H1 (cell line): Measurements from ENCODE around the gene PTCH2. TPM values are rescaled to one million over a fixed set of nuclear protein-coding genes. Genes with fewer than 3 reads are reported as not detected.
"Not testable (repeated sequence)": the region's sequence is repeated elsewhere in the genome, so short reads cannot be mapped to it uniquely, and the experiment has no call there.

Experiments used
- CTCF ChIA-PET: fragments of 300-600 bp; sonication (Branson Sonifier 250); formaldehyde crosslinking; loops from one replicate; lab custom pipeline; 2021; ENCODE audit not compliant: partially characterized antibody; lab: Charles Lee
- POLR2A ChIA-PET: fragments of 300-600 bp; sonication (Branson Sonifier 250); formaldehyde crosslinking; loops from one replicate; lab custom pipeline; 2021; ENCODE audit warnings: inconsistent platforms; ENCODE audit not compliant: partially characterized antibody; lab: Charles Lee
- DNase-seq, 2 experiments: peaks; one replicate each; pipeline versions ENCODE4 v3.0.0 to v3.0.0-alpha.2; 2010 to 2022; ENCODE audit warnings: low spot score in 2 of 2, low read depth in 1 of 2, mixed read lengths in 1 of 2
- FAIRE-seq: peaks from 2 replicates; lab custom pipeline; 2011; peaks lifted over from hg19 to GRCh38; lab: Jason Lieb, UNC
- H2AFZ ChIP-seq: 2 replicates; pipeline ENCODE4 v1.8.1; 2012; ENCODE audit warnings: low read length, inconsistent platforms
- H2AK5ac ChIP-seq: 2 replicates; pipeline ENCODE4 v1.6.1; 2013; ENCODE audit warnings: low read depth, low read length
- H2BK120ac ChIP-seq: replicated peaks from 2 replicates; pipeline ENCODE3; 2013; ENCODE audit warnings: low read depth, low read length, inconsistent platforms
- H2BK12ac ChIP-seq: 2 replicates; pipeline ENCODE4 v1.6.1; 2013; ENCODE audit warnings: low read depth, low read length
- H2BK15ac ChIP-seq: 2 replicates; pipeline ENCODE4 v1.6.1; 2013; ENCODE audit warnings: low read length
- H2BK20ac ChIP-seq: 2 replicates; pipeline ENCODE4 v1.6.1; 2013; ENCODE audit warnings: low read length
- H2BK5ac ChIP-seq: 2 replicates; pipeline ENCODE4 v1.6.1; 2013; ENCODE audit warnings: low read depth, low read length
- H3K14ac ChIP-seq: 2 replicates; pipeline ENCODE4 v1.6.1; 2013; ENCODE audit warnings: inconsistent platforms; ENCODE audit not compliant: insufficient read length
- H3K18ac ChIP-seq: 2 replicates; pipeline ENCODE4 v1.6.1; 2013; ENCODE audit warnings: low read length; ENCODE audit errors: extremely low read depth
- H3K23ac ChIP-seq: 2 replicates; pipeline ENCODE4 v1.6.1; 2013; ENCODE audit warnings: inconsistent platforms; ENCODE audit not compliant: insufficient read length
- H3K23me2 ChIP-seq: 2 replicates; pipeline ENCODE4 v1.6.1; 2013; ENCODE audit warnings: low read depth, low read length
- H3K27ac ChIP-seq: 2 replicates; pipeline ENCODE4 v1.6.1; 2011; ENCODE audit warnings: low read depth, low read length, inconsistent platforms
- H3K27me3 ChIP-seq, 4 experiments: replicated peaks in 1 of 4; 1 replicate in 1 of 4; 2 replicates in 3 of 4; pipeline versions ENCODE4 v1.6.1 to v1.8.1; 2011 to 2013; ENCODE audit warnings: low read length in 3 of 4, mild to moderate bottlenecking in 3 of 4, inconsistent platforms in 2 of 4, mixed read lengths in 2 of 4, moderate library complexity in 1 of 4; ENCODE audit not compliant: control insufficient read depth in 3 of 4, insufficient read depth in 3 of 4; ENCODE audit errors: extremely low read depth in 1 of 4
- H3K36me3 ChIP-seq, 4 experiments: 2 replicates each; pipeline versions ENCODE4 v1.6.1 to v1.8.1; 2011 to 2013; ENCODE audit warnings: mild to moderate bottlenecking in 4 of 4, low read length in 3 of 4, moderate library complexity in 2 of 4, control low read depth in 1 of 4, inconsistent platforms in 1 of 4; ENCODE audit not compliant: insufficient read depth in 4 of 4, control insufficient read depth in 2 of 4
- H3K4ac ChIP-seq: replicated peaks from 2 replicates; pipeline ENCODE3; 2013; ENCODE audit warnings: low read length, low read depth, mixed read lengths, inconsistent platforms; ENCODE audit not compliant: insufficient read length
- H3K4me1 ChIP-seq, 4 experiments: replicated peaks in 1 of 4; 1 replicate in 1 of 4; 2 replicates in 3 of 4; pipeline versions ENCODE4 v1.6.1 to v1.8.1; 2011 to 2013; ENCODE audit warnings: low read length in 3 of 4, inconsistent platforms in 2 of 4, mixed read lengths in 1 of 4; ENCODE audit not compliant: insufficient read depth in 4 of 4, control insufficient read depth in 3 of 4
- H3K4me2 ChIP-seq, 2 experiments: 2 replicates each; pipeline versions ENCODE4 v1.6.1 to v1.8.1; 2011 to 2013; ENCODE audit warnings: low read depth in 2 of 2, low read length in 2 of 2, control low read depth in 1 of 2, inconsistent platforms in 1 of 2, mild to moderate bottlenecking in 1 of 2; ENCODE audit not compliant: insufficient read depth in 1 of 2
- H3K4me3 ChIP-seq, 4 experiments: fragments of 200-600, 300-600 bp in 1 of 4; sonication (generic), shearing (Covaris generic), sonication (Bioruptor Twin) in 1 of 4; 2 replicates each; pipeline versions ENCODE4 v1.5.1 to v1.8.1; 2011 to 2016; ENCODE audit warnings: low read length in 4 of 4, low read depth in 3 of 4, control low read depth in 2 of 4, inconsistent platforms in 2 of 4, mild to moderate bottlenecking in 2 of 4, mixed read lengths in 1 of 4, moderate library complexity in 1 of 4; ENCODE audit not compliant: insufficient read depth in 2 of 4; ENCODE audit errors: extremely low read depth in 1 of 4
- H3K56ac ChIP-seq: replicated peaks from 2 replicates; pipeline ENCODE3; 2013; ENCODE audit warnings: low read depth, mild to moderate bottlenecking, mixed read lengths, low read length, inconsistent platforms; ENCODE audit not compliant: insufficient read length
- H3K79me1 ChIP-seq: 2 replicates; pipeline ENCODE4 v1.6.1; 2013; ENCODE audit warnings: low read depth, low read length, control low read depth
- H3K79me2 ChIP-seq, 2 experiments: 2 replicates each; pipeline versions ENCODE4 v1.6.1 to v1.8.1; 2012 to 2013; ENCODE audit warnings: low read length in 2 of 2, mild to moderate bottlenecking in 2 of 2, inconsistent platforms in 1 of 2; ENCODE audit not compliant: insufficient read depth in 2 of 2, control insufficient read depth in 1 of 2
- H3K9ac ChIP-seq, 4 experiments: replicated peaks in 1 of 4; 1 replicate in 1 of 4; 2 replicates in 3 of 4; pipeline versions ENCODE4 v1.6.1 to v1.8.1; 2011 to 2013; ENCODE audit warnings: low read depth in 3 of 4, low read length in 3 of 4, control low read depth in 2 of 4, mild to moderate bottlenecking in 2 of 4, moderate library complexity in 2 of 4, inconsistent platforms in 1 of 4; ENCODE audit errors: extremely low read depth in 1 of 4
- H3K9me3 ChIP-seq, 2 experiments: 2 replicates each; pipeline versions ENCODE4 v1.6.1 to v1.8.1; 2012 to 2013; ENCODE audit warnings: mild to moderate bottlenecking in 2 of 2, moderate library complexity in 2 of 2, control low read depth in 1 of 2, inconsistent platforms in 1 of 2, low read depth in 1 of 2, low read length in 1 of 2, mixed read lengths in 1 of 2; ENCODE audit not compliant: insufficient read depth in 2 of 2
- H4K20me1 ChIP-seq, 2 experiments: replicated peaks in 1 of 2; 2 replicates each; pipeline versions ENCODE3 to v1.8.1; 2011 to 2013; ENCODE audit warnings: inconsistent platforms in 2 of 2, low read length in 2 of 2, mild to moderate bottlenecking in 1 of 2; ENCODE audit not compliant: insufficient read depth in 2 of 2, control insufficient read depth in 1 of 2
- H4K5ac ChIP-seq: 2 replicates; pipeline ENCODE4 v1.6.1; 2013; ENCODE audit warnings: low read length, low read depth, mixed read lengths, inconsistent platforms; ENCODE audit not compliant: insufficient read length
- H4K8ac ChIP-seq: 2 replicates; pipeline ENCODE4 v1.8.0; 2013; ENCODE audit warnings: mild to moderate bottlenecking, moderate library complexity, low read length, inconsistent platforms; ENCODE audit not compliant: insufficient read depth; ENCODE audit errors: extremely low read depth
- H4K91ac ChIP-seq: replicated peaks from 2 replicates; pipeline ENCODE3; 2013; ENCODE audit warnings: low read length, mixed read lengths, inconsistent platforms; ENCODE audit not compliant: insufficient read length
- WGBS, 2 experiments: shearing (Covaris generic) in 1 of 2; methylation state at CpG; one replicate each; pipeline versions ENCODE4 v1.1.6 to v1.1.7; 2013 to 2015; ENCODE audit warnings: low lambda C conversion rate in 2 of 2, mixed read lengths in 2 of 2, inconsistent platforms in 1 of 2, low coverage in 1 of 2, missing lambda C conversion rate in 1 of 2; ENCODE audit not compliant: insufficient replicate concordance in 2 of 2, insufficient coverage in 1 of 2, insufficient read length in 1 of 2; ENCODE audit errors: extremely low coverage in 1 of 2, missing lambda C conversion rate in 1 of 2; 5-methylcytosine and 5-hydroxymethylcytosine counted together
- polyA plus RNA-seq, 7 experiments: library from polyadenylated mRNA; depleted of rRNA in 3 of 7; stranded (reverse) in 5 of 7; unstranded in 2 of 7; fragments of >200 nt in 5 of 7; fragments of 200-250 nt in 2 of 7; gene quantifications; 1 replicate in 5 of 7; 2 replicates in 1 of 7; 4 replicates in 1 of 7; pipeline versions ENCODE4 v1.2.1 to v1.2.3, GENCODE V29; 2011 to 2013; ENCODE audit warnings: missing spikeins in 2 of 7, mixed read lengths in 2 of 7
- total RNA-seq: library from RNA; stranded (reverse); fragmentation: NEBNext Ultra II Directional; extraction: Animal tissue kit (Norgen Biotek cat#: 25700); gene quantifications from 2 replicates; pipeline ENCODE4 v1.2.1, GENCODE V29; 2021

Gene PTCH2
- total and polyA plus RNA-seq, 2 of the 8 experiments (the other 6 are each of a cell fraction or from before 2014, with no cell fraction given): 0.35 to 1.2 TPM

- not testable (repeated sequence) for H3K36me3 ChIP-seq, H4K20me1 ChIP-seq, H2BK15ac ChIP-seq, H2BK5ac ChIP-seq, H2BK12ac ChIP-seq, H3K79me1 ChIP-seq, H2BK120ac ChIP-seq, H3K56ac ChIP-seq, H3K23me2 ChIP-seq, H3K4me1 ChIP-seq, H3K79me2 ChIP-seq, H3K4ac ChIP-seq, H3K9ac ChIP-seq, DNase-seq, H3K18ac ChIP-seq, H3K27ac ChIP-seq, H4K5ac ChIP-seq, H2AK5ac ChIP-seq, H3K23ac ChIP-seq, H4K8ac ChIP-seq, H3K4me2 ChIP-seq, H3K14ac ChIP-seq, H2AFZ ChIP-seq, H3K4me3 ChIP-seq, FAIRE-seq, H3K9me3 ChIP-seq, H2BK20ac ChIP-seq, H4K91ac ChIP-seq
- POLR2A ChIA-PET: interaction anchor here (0.9 to 1.2 kb wide), 2 partner anchors 19 to 25 kb away, joined by 3 to 4 read pairs; no protein-coding TSS in a partner anchor
- H3K27me3 ChIP-seq: peaks cover 0 to 10% (median 6%) of the 10 kb centered on the region in 4 experiments; a peak in 3 of 7 replicates
- CTCF ChIA-PET: interaction anchor here (0.8 kb wide), 2 partner anchors 151 to 173 kb away, joined by 3 to 4 read pairs; partner anchors contain the start of gene HECTD3
- 95% methylated on average over 11 of the region's 11 CpGs; no CpG with 5 or more reads in 1 of the 2 experiments for whole genome bisulfite sequencing, 2 experiments
These were observed 4.8 kb downstream of the PTCH2 start for GRCh38 chr1:44838294-44838693.
